SK-N-SH (cell line): ENCODE measurements around the gene PIGC. TPM values are rescaled to one million over a fixed set of nuclear protein-coding genes. Genes with fewer than 3 reads are reported as not detected.
A peak's percentile ranks its signal among the peaks of the same experiment; 100 is the strongest.

Experiments
- CTCF ChIA-PET: fragments of 300-600, 350-600 bp; formaldehyde crosslinking; extraction: SDS; loops from one replicate; lab custom pipeline; 2021; lab: Yijun Ruan, JAX
- POLR2A ChIA-PET: fragments of 350-600 bp; sonication (Branson Sonifier 250); formaldehyde crosslinking; extraction: SDS; loops from one replicate; lab custom pipeline; 2020; ENCODE audit warnings: antibody characterized with exemption, inconsistent platforms; lab: Yijun Ruan, JAX
- DNase-seq: peaks from one replicate; pipeline ENCODE4 v3.0.0; 2012
- H2AFZ ChIP-seq: fragments of 200-600 bp; sonication (generic); 2 replicates; pipeline ENCODE4 v1.8.1; 2016; ENCODE audit warnings: antibody characterized with exemption, mild to moderate bottlenecking, low read depth
- H3F3A ChIP-seq: fragments of 200-600 bp; sonication (generic); replicated peaks from 2 replicates; pipeline ENCODE3; 2016; ENCODE audit warnings: antibody characterized with exemption, mild to moderate bottlenecking; ENCODE audit not compliant: insufficient read depth
- H3K27ac ChIP-seq, 2 experiments: fragments of 200-500 bp in 1 of 2; fragments of 200-600 bp in 1 of 2; sonication (Bioruptor generic) in 1 of 2; sonication (generic), shearing (Covaris generic) in 1 of 2; 2 replicates each; pipeline versions ENCODE4 v1.5.1 to v1.6.1; 2014 to 2016; ENCODE audit warnings: low read depth in 2 of 2, inconsistent platforms in 1 of 2, low read length in 1 of 2, mild to moderate bottlenecking in 1 of 2, mixed read lengths in 1 of 2
- H3K27me3 ChIP-seq: fragments of 200-600 bp; sonication (generic), shearing (Covaris generic); 2 replicates; pipeline ENCODE4 v1.6.1; 2016; ENCODE audit warnings: mixed run types; ENCODE audit not compliant: insufficient read depth
- H3K36me3 ChIP-seq, 2 experiments: fragments of 200-500 bp in 1 of 2; fragments of 200-600 bp in 1 of 2; sonication (Bioruptor generic) in 1 of 2; sonication (generic) in 1 of 2; replicated peaks in 1 of 2; 2 replicates each; pipeline versions ENCODE3 to v1.5.1; 2014 to 2016; ENCODE audit warnings: low read length in 1 of 2, mild to moderate bottlenecking in 1 of 2; ENCODE audit not compliant: insufficient read depth in 2 of 2, control insufficient read depth in 1 of 2
- H3K4me1 ChIP-seq, 2 experiments: fragments of 200-500 bp in 1 of 2; fragments of 200-600 bp in 1 of 2; sonication (Bioruptor generic) in 1 of 2; sonication (generic), shearing (Covaris generic) in 1 of 2; 2 replicates each; pipeline versions ENCODE4 v1.5.1 to v1.6.1; 2014 to 2016; ENCODE audit warnings: low read depth in 1 of 2, low read length in 1 of 2, mixed run types in 1 of 2; ENCODE audit not compliant: insufficient read depth in 2 of 2, control insufficient read depth in 1 of 2
- H3K4me2 ChIP-seq: fragments of 200-600 bp; sonication (generic), shearing (Covaris generic); 2 replicates; pipeline ENCODE4 v1.6.1; 2017; ENCODE audit warnings: mixed run types
- H3K4me3 ChIP-seq, 2 experiments: fragments of 200-500 bp in 1 of 2; fragments of 200-600 bp in 1 of 2; sonication (Bioruptor generic) in 1 of 2; sonication (generic), shearing (Covaris generic) in 1 of 2; 2 replicates each; pipeline versions ENCODE4 v1.5.1 to v1.8.1; 2014 to 2016; ENCODE audit warnings: low read depth in 2 of 2, inconsistent platforms in 1 of 2, low read length in 1 of 2, mild to moderate bottlenecking in 1 of 2, mixed read lengths in 1 of 2, moderate library complexity in 1 of 2
- H3K79me2 ChIP-seq: fragments of 200-600 bp; sonication (generic); 2 replicates; pipeline ENCODE4 v1.8.1; 2017; ENCODE audit warnings: mild to moderate bottlenecking; ENCODE audit not compliant: insufficient read depth
- H3K9ac ChIP-seq: fragments of 200-600 bp; sonication (generic); 2 replicates; pipeline ENCODE4 v1.6.1; 2017; ENCODE audit warnings: mixed run types
- H3K9me2 ChIP-seq: fragments of 200-600 bp; sonication (generic); 2 replicates; pipeline ENCODE4 v1.6.1; 2017; ENCODE audit warnings: mixed run types
- H3K9me3 ChIP-seq: fragments of 200-600 bp; sonication (generic); 2 replicates; pipeline ENCODE4 v1.6.1; 2017; ENCODE audit warnings: mixed run types, mild to moderate bottlenecking, moderate library complexity
- H4K20me1 ChIP-seq: fragments of 200-600 bp; sonication (generic); 2 replicates; pipeline ENCODE4 v1.6.1; 2017; ENCODE audit warnings: mild to moderate bottlenecking, mixed run types; ENCODE audit not compliant: insufficient read depth
- CHD2 ChIP-seq: fragments of 150-350 bp; IDR thresholded peaks from 2 replicates; pipeline ENCODE4 v1.6.1; 2018; ENCODE audit warnings: low read length; ENCODE audit not compliant: partially characterized antibody
- ELF1 ChIP-seq: IDR thresholded peaks from 2 replicates; pipeline ENCODE4 v1.4.0; 2012
- EP300 ChIP-seq, 2 experiments: IDR thresholded peaks; 2 replicates each; pipeline versions ENCODE4 v1.4.0 to v1.6.1; 2012; ENCODE audit warnings: borderline replicate concordance in 1 of 2, low read depth in 1 of 2, low read length in 1 of 2
- EZH2phosphoT487 ChIP-seq: fragments of 200-600 bp; sonication (generic); IDR thresholded peaks from 2 replicates; pipeline ENCODE4 v1.6.1; 2017; ENCODE audit warnings: low read depth, mixed run types, mild to moderate bottlenecking, antibody characterized with exemption, moderate library complexity, borderline replicate concordance
- FOXM1 ChIP-seq: IDR thresholded peaks from 2 replicates; pipeline ENCODE4 v1.4.0; 2012; ENCODE audit warnings: low read depth, mild to moderate bottlenecking
- GABPA ChIP-seq: IDR thresholded peaks from 2 replicates; pipeline ENCODE4 v1.4.0; 2012; ENCODE audit warnings: low read depth, mild to moderate bottlenecking
- GATA2 ChIP-seq: sonication (generic); formaldehyde crosslinking; IDR thresholded peaks from 2 replicates; pipeline ENCODE4 v1.5.0; 2020; ENCODE audit warnings: mild to moderate bottlenecking, missing genetic modification reagents
- MXI1 ChIP-seq: IDR thresholded peaks from 2 replicates; pipeline ENCODE4 v1.6.1; 2012; ENCODE audit warnings: mild to moderate bottlenecking, low read depth, low read length, improper control_type of control experiment
- NFIC ChIP-seq: IDR thresholded peaks from 2 replicates; pipeline ENCODE4 v1.4.0; 2012; ENCODE audit warnings: borderline replicate concordance
- RAD21 ChIP-seq: IDR thresholded peaks from 2 replicates; pipeline ENCODE4 v1.6.1; 2012; ENCODE audit warnings: mild to moderate bottlenecking, low read length
- RCOR1 ChIP-seq: fragments of 150-350 bp; IDR thresholded peaks from 2 replicates; pipeline ENCODE4 v1.6.1; 2017; ENCODE audit warnings: antibody characterized with exemption, low read length
- RXRA ChIP-seq: IDR thresholded peaks from 2 replicates; pipeline ENCODE4 v1.4.0; 2012; ENCODE audit warnings: low read depth, mild to moderate bottlenecking, borderline replicate concordance
- SMC3 ChIP-seq: IDR thresholded peaks from 2 replicates; pipeline ENCODE4 v1.6.1; 2012; ENCODE audit warnings: low read depth, low read length, improper control_type of control experiment
- TAF1 ChIP-seq: IDR thresholded peaks from 2 replicates; pipeline ENCODE4 v1.6.1; 2012; ENCODE audit warnings: low read depth, mild to moderate bottlenecking, low read length, moderate library complexity, borderline replicate concordance
- YY1 ChIP-seq: IDR thresholded peaks from 2 replicates; pipeline ENCODE4 v1.4.0; 2012; ENCODE audit warnings: low read depth, mild to moderate bottlenecking
- WGBS: methylation state at CpG from one replicate; pipeline ENCODE4 v1.1.6; 2017; ENCODE audit warnings: low lambda C conversion rate; 5-methylcytosine and 5-hydroxymethylcytosine counted together
- polyA plus RNA-seq, 3 experiments: library from polyadenylated mRNA; depleted of rRNA; stranded (reverse); fragments of >200 nt; gene quantifications; 2 replicates each; pipeline ENCODE4 v1.2.3, GENCODE V29; 2012
- TF ChIP-seq, protein P1 (sequence below): fragments of 150-350 bp; IDR thresholded peaks from 2 replicates; pipeline ENCODE4 v1.6.1; 2016; ENCODE audit warnings: mild to moderate bottlenecking, low read depth, low read length
- TF ChIP-seq, protein P2 (sequence below): IDR thresholded peaks from 2 replicates; pipeline ENCODE4 v1.4.0; 2012; ENCODE audit warnings: low read depth
- TF ChIP-seq, protein P3 (sequence below): IDR thresholded peaks from 2 replicates; pipeline ENCODE4 v1.6.1; 2012; ENCODE audit warnings: mild to moderate bottlenecking, low read depth, low read length, moderate library complexity
- TF ChIP-seq, protein P4 (sequence below): IDR thresholded peaks from 2 replicates; pipeline ENCODE4; 2012
- TF ChIP-seq, protein P5 (sequence below): fragments of 200-600 bp; sonication (generic); IDR thresholded peaks from 2 replicates; pipeline ENCODE4 v1.6.1; 2017; ENCODE audit warnings: antibody characterized with exemption, mild to moderate bottlenecking, moderate library complexity
- TF ChIP-seq, protein P6 (sequence below): IDR thresholded peaks from 2 replicates; pipeline ENCODE4 v1.4.0; 2012; ENCODE audit warnings: low read depth, borderline replicate concordance

PIGC gene
- polyA plus RNA-seq (2012; rRNA removed) = 20.6 and 31.4 TPM in 2 replicates
- polyA plus RNA-seq (2012; cell fraction: cytosol; rRNA removed) = 26.9 and 28.5 TPM in 2 replicates
- polyA plus RNA-seq (2012; cell fraction: nucleus; rRNA removed) = 10.9 and 20.1 TPM in 2 replicates

DNA sequence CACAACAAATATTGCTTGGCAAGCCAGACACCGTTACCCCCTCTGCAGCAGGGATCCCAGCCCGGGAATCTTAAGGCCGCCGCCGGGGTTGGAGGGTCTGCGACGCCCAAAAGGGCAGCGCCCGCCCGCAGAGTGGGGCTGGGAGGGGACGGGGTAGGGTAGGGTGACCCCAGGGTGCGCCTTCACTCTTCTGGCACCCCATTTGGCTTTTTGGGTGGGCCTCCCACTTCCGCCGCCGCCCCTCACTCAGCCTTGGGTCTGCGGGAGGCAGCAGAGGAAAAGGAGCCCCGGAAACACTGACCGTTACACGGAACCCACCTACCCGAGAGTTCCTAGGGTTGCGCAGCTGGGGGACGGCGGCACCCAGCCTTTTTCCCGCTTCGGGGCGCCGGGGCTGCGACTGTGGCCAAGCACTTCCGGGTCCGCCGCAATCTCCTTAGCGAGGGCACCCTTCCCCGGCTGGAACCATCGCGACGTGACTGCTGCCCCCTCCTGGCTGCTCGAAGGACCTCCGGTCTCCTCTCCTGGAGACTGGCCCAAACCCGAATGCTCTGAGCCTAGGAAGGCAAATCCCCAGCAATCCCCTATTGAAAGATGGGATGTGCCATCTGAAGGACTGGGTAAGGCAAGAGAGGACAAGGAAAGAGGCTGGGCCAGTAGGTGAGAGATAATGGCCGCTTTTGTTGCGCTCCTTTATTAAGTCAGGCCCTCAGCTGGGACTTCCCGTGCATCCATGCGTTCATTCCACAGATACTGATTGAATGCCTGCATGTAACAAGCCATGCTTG, at the start of gene PIGC:
Gene PIGC, minus strand, starts transcription at position 404 of the 788 bp plus-strand sequence. CDS start 1,447 bp downstream, outside the sequence.
- Histone ChIP-seq H3F3A (no peaks in the 10 kb centered on the region), H3K4me2 (peak within 1 kb of the TSS; percentile 77), H3K9ac (peak within 1 kb of the TSS; percentile 96), H2AFZ (peak within 1 kb of the TSS; percentile 91), H3K27ac (peak within 1 kb of the TSS; percentile 45 to 73; a peak in 3 of 4 replicates), H3K9me2 (no peaks in the 10 kb centered on the region), H3K27me3 (no peaks in the 10 kb centered on the region), H3K4me3 (peak within 1 kb of the TSS; percentile 89 to 99), H3K36me3 (peaks cover 11 to 16% of the 10 kb centered on the region in 2 experiments), H3K4me1 (peaks cover 0 to 12% of the 10 kb centered on the region in 2 experiments; a peak in 3 of 4 replicates), H3K79me2 (peaks cover 31% of the 10 kb centered on the region), H3K9me3 (no peaks in the 10 kb centered on the region), H4K20me1 (no peaks in the 10 kb centered on the region)
- ChIA-PET POLR2A (no interaction called here), CTCF (interaction anchor here (0.6 to 2.9 kb wide), 30 partner anchors 8 to 642 kb away, joined by 3 to 21 read pairs (median 4); no protein-coding TSS in a partner anchor)
- DNase-seq = peak; percentile 92
- 10% methylated on average over 34 of the region's 43 CpGs for WGBS
- TF ChIP-seq ELF1 (peak; percentile 97), EZH2phosphoT487 (no peak), NFIC (peak; percentile 16; the same call in 1 of the 2 replicates), SMC3 (peak; percentile 77), MXI1 (peak; percentile 24; the same call in 1 of the 2 replicates), RCOR1 (0 out of 2 replicates have a peak, but pooled peaks have one; percentile 31), GABPA (peak; percentile 89), CHD2 (peak; percentile 53), RAD21 (peak; percentile 72), EP300 (IDR thresholded peaks at IDR 0.05; ENCODE audit: borderline replicate concordance in 1 of 2, low read depth in 1 of 2, low read length in 1 of 2) (no peak; a peak in 1 of 4 replicates), YY1 (no peak), RXRA (no peak), GATA2 (CRISPR knock-in tag) (peak; percentile 18; the same call in 1 of the 2 replicates), FOXM1 (no peak; the same call in 1 of the 2 replicates), TAF1 (peak; percentile 90; the same call in 1 of the 2 replicates)
- TF ChIP-seq, protein P1, sequence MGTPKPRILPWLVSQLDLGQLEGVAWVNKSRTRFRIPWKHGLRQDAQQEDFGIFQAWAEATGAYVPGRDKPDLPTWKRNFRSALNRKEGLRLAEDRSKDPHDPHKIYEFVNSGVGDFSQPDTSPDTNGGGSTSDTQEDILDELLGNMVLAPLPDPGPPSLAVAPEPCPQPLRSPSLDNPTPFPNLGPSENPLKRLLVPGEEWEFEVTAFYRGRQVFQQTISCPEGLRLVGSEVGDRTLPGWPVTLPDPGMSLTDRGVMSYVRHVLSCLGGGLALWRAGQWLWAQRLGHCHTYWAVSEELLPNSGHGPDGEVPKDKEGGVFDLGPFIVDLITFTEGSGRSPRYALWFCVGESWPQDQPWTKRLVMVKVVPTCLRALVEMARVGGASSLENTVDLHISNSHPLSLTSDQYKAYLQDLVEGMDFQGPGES = no peak
- TF ChIP-seq, protein P2, sequence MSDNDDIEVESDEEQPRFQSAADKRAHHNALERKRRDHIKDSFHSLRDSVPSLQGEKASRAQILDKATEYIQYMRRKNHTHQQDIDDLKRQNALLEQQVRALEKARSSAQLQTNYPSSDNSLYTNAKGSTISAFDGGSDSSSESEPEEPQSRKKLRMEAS = peak; percentile 80
- TF ChIP-seq, protein P3, sequence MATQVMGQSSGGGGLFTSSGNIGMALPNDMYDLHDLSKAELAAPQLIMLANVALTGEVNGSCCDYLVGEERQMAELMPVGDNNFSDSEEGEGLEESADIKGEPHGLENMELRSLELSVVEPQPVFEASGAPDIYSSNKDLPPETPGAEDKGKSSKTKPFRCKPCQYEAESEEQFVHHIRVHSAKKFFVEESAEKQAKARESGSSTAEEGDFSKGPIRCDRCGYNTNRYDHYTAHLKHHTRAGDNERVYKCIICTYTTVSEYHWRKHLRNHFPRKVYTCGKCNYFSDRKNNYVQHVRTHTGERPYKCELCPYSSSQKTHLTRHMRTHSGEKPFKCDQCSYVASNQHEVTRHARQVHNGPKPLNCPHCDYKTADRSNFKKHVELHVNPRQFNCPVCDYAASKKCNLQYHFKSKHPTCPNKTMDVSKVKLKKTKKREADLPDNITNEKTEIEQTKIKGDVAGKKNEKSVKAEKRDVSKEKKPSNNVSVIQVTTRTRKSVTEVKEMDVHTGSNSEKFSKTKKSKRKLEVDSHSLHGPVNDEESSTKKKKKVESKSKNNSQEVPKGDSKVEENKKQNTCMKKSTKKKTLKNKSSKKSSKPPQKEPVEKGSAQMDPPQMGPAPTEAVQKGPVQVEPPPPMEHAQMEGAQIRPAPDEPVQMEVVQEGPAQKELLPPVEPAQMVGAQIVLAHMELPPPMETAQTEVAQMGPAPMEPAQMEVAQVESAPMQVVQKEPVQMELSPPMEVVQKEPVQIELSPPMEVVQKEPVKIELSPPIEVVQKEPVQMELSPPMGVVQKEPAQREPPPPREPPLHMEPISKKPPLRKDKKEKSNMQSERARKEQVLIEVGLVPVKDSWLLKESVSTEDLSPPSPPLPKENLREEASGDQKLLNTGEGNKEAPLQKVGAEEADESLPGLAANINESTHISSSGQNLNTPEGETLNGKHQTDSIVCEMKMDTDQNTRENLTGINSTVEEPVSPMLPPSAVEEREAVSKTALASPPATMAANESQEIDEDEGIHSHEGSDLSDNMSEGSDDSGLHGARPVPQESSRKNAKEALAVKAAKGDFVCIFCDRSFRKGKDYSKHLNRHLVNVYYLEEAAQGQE = 0 out of 2 replicates have a peak, but pooled peaks have one; percentile 4
- TF ChIP-seq, protein P4, sequence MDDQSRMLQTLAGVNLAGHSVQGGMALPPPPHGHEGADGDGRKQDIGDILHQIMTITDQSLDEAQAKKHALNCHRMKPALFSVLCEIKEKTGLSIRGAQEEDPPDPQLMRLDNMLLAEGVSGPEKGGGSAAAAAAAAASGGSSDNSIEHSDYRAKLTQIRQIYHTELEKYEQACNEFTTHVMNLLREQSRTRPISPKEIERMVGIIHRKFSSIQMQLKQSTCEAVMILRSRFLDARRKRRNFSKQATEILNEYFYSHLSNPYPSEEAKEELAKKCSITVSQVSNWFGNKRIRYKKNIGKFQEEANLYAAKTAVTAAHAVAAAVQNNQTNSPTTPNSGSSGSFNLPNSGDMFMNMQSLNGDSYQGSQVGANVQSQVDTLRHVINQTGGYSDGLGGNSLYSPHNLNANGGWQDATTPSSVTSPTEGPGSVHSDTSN = no peak
- TF ChIP-seq, protein P5, sequence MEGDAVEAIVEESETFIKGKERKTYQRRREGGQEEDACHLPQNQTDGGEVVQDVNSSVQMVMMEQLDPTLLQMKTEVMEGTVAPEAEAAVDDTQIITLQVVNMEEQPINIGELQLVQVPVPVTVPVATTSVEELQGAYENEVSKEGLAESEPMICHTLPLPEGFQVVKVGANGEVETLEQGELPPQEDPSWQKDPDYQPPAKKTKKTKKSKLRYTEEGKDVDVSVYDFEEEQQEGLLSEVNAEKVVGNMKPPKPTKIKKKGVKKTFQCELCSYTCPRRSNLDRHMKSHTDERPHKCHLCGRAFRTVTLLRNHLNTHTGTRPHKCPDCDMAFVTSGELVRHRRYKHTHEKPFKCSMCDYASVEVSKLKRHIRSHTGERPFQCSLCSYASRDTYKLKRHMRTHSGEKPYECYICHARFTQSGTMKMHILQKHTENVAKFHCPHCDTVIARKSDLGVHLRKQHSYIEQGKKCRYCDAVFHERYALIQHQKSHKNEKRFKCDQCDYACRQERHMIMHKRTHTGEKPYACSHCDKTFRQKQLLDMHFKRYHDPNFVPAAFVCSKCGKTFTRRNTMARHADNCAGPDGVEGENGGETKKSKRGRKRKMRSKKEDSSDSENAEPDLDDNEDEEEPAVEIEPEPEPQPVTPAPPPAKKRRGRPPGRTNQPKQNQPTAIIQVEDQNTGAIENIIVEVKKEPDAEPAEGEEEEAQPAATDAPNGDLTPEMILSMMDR = peak; percentile 86
- TF ChIP-seq, protein P6, sequence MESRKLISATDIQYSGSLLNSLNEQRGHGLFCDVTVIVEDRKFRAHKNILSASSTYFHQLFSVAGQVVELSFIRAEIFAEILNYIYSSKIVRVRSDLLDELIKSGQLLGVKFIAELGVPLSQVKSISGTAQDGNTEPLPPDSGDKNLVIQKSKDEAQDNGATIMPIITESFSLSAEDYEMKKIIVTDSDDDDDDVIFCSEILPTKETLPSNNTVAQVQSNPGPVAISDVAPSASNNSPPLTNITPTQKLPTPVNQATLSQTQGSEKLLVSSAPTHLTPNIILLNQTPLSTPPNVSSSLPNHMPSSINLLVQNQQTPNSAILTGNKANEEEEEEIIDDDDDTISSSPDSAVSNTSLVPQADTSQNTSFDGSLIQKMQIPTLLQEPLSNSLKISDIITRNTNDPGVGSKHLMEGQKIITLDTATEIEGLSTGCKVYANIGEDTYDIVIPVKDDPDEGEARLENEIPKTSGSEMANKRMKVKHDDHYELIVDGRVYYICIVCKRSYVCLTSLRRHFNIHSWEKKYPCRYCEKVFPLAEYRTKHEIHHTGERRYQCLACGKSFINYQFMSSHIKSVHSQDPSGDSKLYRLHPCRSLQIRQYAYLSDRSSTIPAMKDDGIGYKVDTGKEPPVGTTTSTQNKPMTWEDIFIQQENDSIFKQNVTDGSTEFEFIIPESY = no peak
